GM12878 (cell line): ENCODE results near the gene ADAM19. TPM values are rescaled to one million over a fixed set of nuclear protein-coding genes. Genes with fewer than 3 reads are reported as not detected.

ENCODE experiments used
- BACH1 ChIP-seq: fragments of 450-650 bp; IDR thresholded peaks from 2 replicates; pipeline ENCODE4 v1.6.1; 2017; ENCODE audit warnings: mild to moderate bottlenecking, borderline replicate concordance
- BHLHE40 ChIP-seq, 2 experiments: fragments of 450-650 bp in 1 of 2; IDR thresholded peaks; 2 replicates each; pipeline ENCODE4 v1.6.1; 2011 to 2017; ENCODE audit warnings: low read depth in 2 of 2, borderline replicate concordance in 1 of 2, improper control_type of control experiment in 1 of 2, low read length in 1 of 2, mild to moderate bottlenecking in 1 of 2
- BRCA1 ChIP-seq: IDR thresholded peaks from 2 replicates; pipeline ENCODE4 v1.6.1; 2011; ENCODE audit warnings: low read depth, low read length, improper control_type of control experiment
- CBFB ChIP-seq: IDR thresholded peaks from 2 replicates; pipeline ENCODE4 v1.6.1; 2016; ENCODE audit warnings: antibody characterized with exemption, low read depth
- CBX3 ChIP-seq: fragments of 200-600 bp; sonication (generic); IDR thresholded peaks from 2 replicates; pipeline ENCODE4 v1.6.1; 2016; ENCODE audit warnings: low read depth, borderline replicate concordance
- EED ChIP-seq: sonication (generic); IDR thresholded peaks from 2 replicates; pipeline ENCODE4 v1.6.1; 2016; ENCODE audit warnings: antibody characterized with exemption, low read depth
- FOXM1 ChIP-seq: IDR thresholded peaks from 2 replicates; pipeline ENCODE4 v1.6.1; 2012; ENCODE audit warnings: low read depth, mild to moderate bottlenecking, inconsistent platforms, low read length, moderate library complexity
- HDAC2 ChIP-seq: fragments of 200-600 bp; sonication (generic); IDR thresholded peaks from 2 replicates; pipeline ENCODE4 v1.6.1; 2017
- IKZF2 ChIP-seq, 2 experiments: fragments of 450-650 bp; IDR thresholded peaks; 2 replicates each; pipeline ENCODE4 v1.6.1; 2017; ENCODE audit warnings: mild to moderate bottlenecking in 2 of 2, moderate library complexity in 2 of 2
- MEF2A ChIP-seq: IDR thresholded peaks from 2 replicates; pipeline ENCODE4 v1.6.1; 2011; ENCODE audit warnings: low read depth, mild to moderate bottlenecking, low read length, moderate library complexity; ENCODE audit not compliant: insufficient read depth
- MXI1 ChIP-seq: fragments of 150-350 bp; IDR thresholded peaks from 2 replicates; pipeline ENCODE4 v1.6.1; 2011; ENCODE audit warnings: low read depth, mild to moderate bottlenecking, inconsistent platforms, low read length, improper control_type of control experiment
- NFYB ChIP-seq: IDR thresholded peaks from 2 replicates; pipeline ENCODE4 v1.6.1; 2011; ENCODE audit warnings: low read depth, mild to moderate bottlenecking, low read length, improper control_type of control experiment, moderate library complexity; ENCODE audit not compliant: insufficient read depth
- NRF1 ChIP-seq: conservative IDR thresholded peaks from 2 replicates; pipeline ENCODE4 v1.6.1; 2011; ENCODE audit warnings: mild to moderate bottlenecking, low read depth, low read length, improper control_type of control experiment
- POLR2AphosphoS5 ChIP-seq: IDR thresholded peaks from 2 replicates; pipeline ENCODE4 v1.6.1; 2011; ENCODE audit warnings: mild to moderate bottlenecking, low read length, inconsistent platforms
- RCOR1 ChIP-seq: conservative IDR thresholded peaks from 2 replicates; pipeline ENCODE4 v1.6.1; 2012; ENCODE audit warnings: low read depth, low read length, improper control_type of control experiment
- SMC3 ChIP-seq: IDR thresholded peaks from 2 replicates; pipeline ENCODE4 v1.6.1; 2011; ENCODE audit warnings: low read length, improper control_type of control experiment, borderline replicate concordance
- SP1 ChIP-seq: IDR thresholded peaks from one replicate; pipeline ENCODE4 v1.6.1; 2011; ENCODE audit warnings: low read depth, low read length
- STAT3 ChIP-seq: IDR thresholded peaks from 2 replicates; pipeline ENCODE4 v1.6.1; 2011; ENCODE audit warnings: low read depth, low read length, improper control_type of control experiment
- SUZ12 ChIP-seq: fragments of 200-600 bp; sonication (generic); IDR thresholded peaks from one replicate; pipeline ENCODE4 v1.6.1; 2018; ENCODE audit warnings: antibody characterized with exemption, mild to moderate bottlenecking; ENCODE audit not compliant: unreplicated experiment
- TCF3 ChIP-seq: IDR thresholded peaks from 2 replicates; pipeline ENCODE4 v1.6.1; 2012; ENCODE audit warnings: low read depth, mild to moderate bottlenecking, low read length, borderline replicate concordance; ENCODE audit not compliant: insufficient read depth
- YY1 ChIP-seq: IDR thresholded peaks from 2 replicates; pipeline ENCODE4 v1.6.1; 2011; ENCODE audit warnings: low read depth, mild to moderate bottlenecking, low read length
- ZBTB33 ChIP-seq: fragments of 450-650 bp; IDR thresholded peaks from 2 replicates; pipeline ENCODE4 v1.6.1; 2017; ENCODE audit warnings: mild to moderate bottlenecking
- ZNF207 ChIP-seq: fragments of 450-650 bp; IDR thresholded peaks from 2 replicates; pipeline ENCODE4 v1.6.1; 2014; ENCODE audit warnings: antibody characterized with exemption, mild to moderate bottlenecking, borderline replicate concordance
- ZNF687 ChIP-seq: fragments of 450-650 bp; IDR thresholded peaks from 2 replicates; pipeline ENCODE4 v1.6.1; 2017; ENCODE audit warnings: mild to moderate bottlenecking, moderate library complexity
- polyA plus RNA-seq, 11 experiments: library from polyadenylated mRNA; depleted of rRNA in 4 of 11; unstranded in 6 of 11; stranded (reverse) in 5 of 11; fragments of >200 nt; fragmentation: Nextera tagmentation in 4 of 11; fragmentation: Illumina TruSeq in 1 of 11; extraction: Ambion mirVana in 4 of 11; extraction: Trizol in 1 of 11; gene quantifications; 1 replicate in 1 of 11; 2 replicates in 10 of 11; pipeline versions ENCODE4 v1.2.1 to v1.2.3, GENCODE V29; 2011 to 2016; ENCODE audit warnings: inconsistent platforms in 2 of 11, missing spikeins in 2 of 11, low read depth in 1 of 11
- total RNA-seq, 4 experiments: library from RNA; depleted of rRNA in 3 of 4; stranded (reverse); fragments of >200 nt in 3 of 4; fragmentation: Illumina TruSeq in 1 of 4; extraction: Trizol in 1 of 4; gene quantifications; 2 replicates each; pipeline versions ENCODE4 v1.2.1 to v1.2.3, GENCODE V29; 2013 to 2021
- TF ChIP-seq, protein P1 (sequence below): IDR thresholded peaks from 2 replicates; pipeline ENCODE4 v1.6.1; 2011; ENCODE audit warnings: low read depth, low read length, improper control_type of control experiment, borderline replicate concordance

The ADAM19 gene
- total and polyA plus RNA-seq, 10 of the 15 experiments (the other 5 are each of a cell fraction or from before 2014, with no cell fraction given), result 16.0 to 92.8 (median 44.7) TPM

GRCh38 chr5:157554179-157555036 lies 21.2 kb downstream of the ADAM19 start (continued):
- TF ChIP-seq ZBTB33 (no peak), EED (peak; percentile 40; the same call in 1 of the 2 replicates), MXI1 (no peak), CBFB (0 out of 2 replicates have a peak, but pooled peaks have one; percentile 64), SUZ12 (no peak), HDAC2 (no peak), IKZF2 (IDR thresholded peaks at IDR 0.05) (peak; percentile 43 to 61; a peak in 2 of 4 replicates), TCF3 (no peak), POLR2AphosphoS5 (no peak), NFYB (no peak), SP1 (no peak), ZNF687 (peak; percentile 64; the same call in 1 of the 2 replicates), SMC3 (no peak), BHLHE40 (IDR thresholded peaks at IDR 0.05; ENCODE audit: borderline replicate concordance in 1 of 2, low read depth in 2 of 2, low read length in 1 of 2) (0 out of 4 replicates have a peak, but pooled peaks of 1 of the 2 experiments have one; percentile 9), FOXM1 (peak; percentile 56; the same call in 1 of the 2 replicates), RCOR1 (no peak), BACH1 (no peak), MEF2A (no peak), YY1 (no peak), CBX3 (no peak), ZNF207 (no peak), BRCA1 (no peak), STAT3 (no peak), NRF1 (no peak)
- TF ChIP-seq, protein P1, sequence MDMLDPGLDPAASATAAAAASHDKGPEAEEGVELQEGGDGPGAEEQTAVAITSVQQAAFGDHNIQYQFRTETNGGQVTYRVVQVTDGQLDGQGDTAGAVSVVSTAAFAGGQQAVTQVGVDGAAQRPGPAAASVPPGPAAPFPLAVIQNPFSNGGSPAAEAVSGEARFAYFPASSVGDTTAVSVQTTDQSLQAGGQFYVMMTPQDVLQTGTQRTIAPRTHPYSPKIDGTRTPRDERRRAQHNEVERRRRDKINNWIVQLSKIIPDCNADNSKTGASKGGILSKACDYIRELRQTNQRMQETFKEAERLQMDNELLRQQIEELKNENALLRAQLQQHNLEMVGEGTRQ, result no peak
